Fibroblast of lung (primary cell): Measurements from ENCODE around the gene HCN3. TPM values are rescaled to one million over a fixed set of nuclear protein-coding genes. Genes with fewer than 3 reads are reported as not detected.

ENCODE experiments used
- DNase-seq, 2 donors: peaks; one replicate each; pipeline versions ENCODE4 v3.0.0 to v3.0.0-alpha.2; 2010; ENCODE audit warnings: low read depth in 2 of 2
- H2AFZ ChIP-seq: 2 replicates; pipeline ENCODE4 v1.5.1; 2012; ENCODE audit warnings: low read length, control low read depth, inconsistent platforms
- H3K27ac ChIP-seq: 2 replicates; pipeline ENCODE4 v1.5.1; 2011; ENCODE audit warnings: low read length, control low read depth; ENCODE audit not compliant: insufficient read depth
- H3K27me3 ChIP-seq: 2 replicates; pipeline ENCODE4 v1.5.1; 2011; ENCODE audit warnings: mild to moderate bottlenecking, low read length; ENCODE audit not compliant: control insufficient read depth, insufficient read depth
- H3K36me3 ChIP-seq: 2 replicates; pipeline ENCODE4 v1.5.1; 2011; ENCODE audit warnings: low read length; ENCODE audit not compliant: control insufficient read depth, insufficient read depth
- H3K4me1 ChIP-seq: 2 replicates; pipeline ENCODE4 v1.5.1; 2011; ENCODE audit warnings: low read length; ENCODE audit not compliant: control insufficient read depth, insufficient read depth; ENCODE audit errors: extremely low read depth
- H3K4me2 ChIP-seq: 2 replicates; pipeline ENCODE4 v1.5.1; 2011; ENCODE audit warnings: low read length, control low read depth; ENCODE audit not compliant: insufficient read depth; ENCODE audit errors: extremely low read depth
- H3K4me3 ChIP-seq, 4 experiments: fragments of 200-600 bp in 1 of 4; sonication (generic) in 1 of 4; replicated peaks in 1 of 4; 2 replicates each; pipeline ENCODE4 v1.5.1; 2011 to 2016; ENCODE audit warnings: low read length in 4 of 4, low read depth in 3 of 4, mild to moderate bottlenecking in 3 of 4, control low read depth in 2 of 4, inconsistent platforms in 1 of 4, mixed read lengths in 1 of 4; ENCODE audit not compliant: insufficient read depth in 1 of 4; ENCODE audit errors: control extremely low read depth in 1 of 4
- H3K79me2 ChIP-seq: 2 replicates; pipeline ENCODE4 v1.5.1; 2012; ENCODE audit warnings: mild to moderate bottlenecking, low read length, inconsistent platforms; ENCODE audit not compliant: control insufficient read depth, insufficient read depth
- H3K9ac ChIP-seq: 2 replicates; pipeline ENCODE4 v1.5.1; 2011; ENCODE audit warnings: mild to moderate bottlenecking, low read length, control low read depth; ENCODE audit not compliant: insufficient read depth
- H3K9me3 ChIP-seq: 2 replicates; pipeline ENCODE4 v1.5.1; 2012; ENCODE audit warnings: low read depth, low read length; ENCODE audit not compliant: control insufficient read depth, insufficient read depth
- H4K20me1 ChIP-seq: 2 replicates; pipeline ENCODE4 v1.5.1; 2011; ENCODE audit warnings: low read length; ENCODE audit not compliant: control insufficient read depth, insufficient read depth; ENCODE audit errors: extremely low read depth
- EZH2 ChIP-seq: IDR thresholded peaks from 2 replicates; pipeline ENCODE4 v1.5.1; 2012; ENCODE audit warnings: low read length, control low read depth, mild to moderate bottlenecking; ENCODE audit errors: missing control alignments
- polyA plus RNA-seq, 2 donors: library from polyadenylated mRNA; depleted of rRNA in 1 of 2; stranded (reverse) in 1 of 2; unstranded in 1 of 2; fragments of >200 nt; gene quantifications; 2 replicates each; pipeline ENCODE4 v1.2.1, GENCODE V29; 2011 to 2012; ENCODE audit warnings: missing spikeins in 1 of 2
- total RNA-seq: library from RNA; depleted of rRNA; stranded (reverse); fragments of >200 nt; gene quantifications from 2 replicates; pipeline ENCODE4 v1.2.1, GENCODE V29; 2014
- TF ChIP-seq, protein P1 (sequence below), 2 donors: IDR thresholded peaks in 1 of 2; conservative IDR thresholded peaks in 1 of 2; 1 replicate in 1 of 2; 2 replicates in 1 of 2; pipeline ENCODE4 v1.5.1; 2011 to 2012; ENCODE audit warnings: low read length in 2 of 2, control low read depth in 1 of 2, inconsistent platforms in 1 of 2, low read depth in 1 of 2, mild to moderate bottlenecking in 1 of 2

Gene HCN3
- total and polyA plus RNA-seq, 2 donors (not counting 1 experiment from before 2014, with no cell fraction given), result 0.86 to 0.99 TPM

DNA sequence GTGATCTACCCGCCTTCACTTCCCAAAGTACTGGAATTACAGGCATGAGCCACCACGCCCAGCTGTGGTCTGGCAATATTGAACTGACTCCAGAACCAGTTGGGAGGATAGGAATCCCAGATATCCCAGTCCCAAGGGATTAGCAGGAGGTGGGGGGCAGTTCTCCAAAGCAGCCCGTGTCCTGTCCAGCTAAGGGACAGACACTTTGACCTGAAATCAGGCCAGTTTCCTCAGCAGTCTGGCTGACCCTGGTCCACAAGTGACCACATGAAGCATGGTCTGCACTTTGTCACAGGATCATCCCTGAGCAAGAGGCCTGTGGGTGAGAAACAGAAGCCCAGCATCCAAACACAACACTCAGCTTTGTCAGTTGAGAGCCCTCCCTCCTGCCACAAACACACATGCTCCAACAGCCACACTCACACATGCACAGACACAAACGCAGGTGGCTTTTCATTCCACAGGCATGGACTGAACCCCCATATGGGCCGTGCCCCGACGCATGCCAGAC is 28.7 kb downstream of the HCN3 start:
- no peak overlapping the region for H3K4me2 ChIP-seq
- H3K36me3 ChIP-seq, result no peaks in the 10 kb centered on the region
- no peaks in the 10 kb centered on the region for H3K27me3 ChIP-seq
- no peaks in the 10 kb centered on the region for H3K9me3 ChIP-seq
- TF ChIP-seq EZH2, result no peak
- TF ChIP-seq, protein P1, sequence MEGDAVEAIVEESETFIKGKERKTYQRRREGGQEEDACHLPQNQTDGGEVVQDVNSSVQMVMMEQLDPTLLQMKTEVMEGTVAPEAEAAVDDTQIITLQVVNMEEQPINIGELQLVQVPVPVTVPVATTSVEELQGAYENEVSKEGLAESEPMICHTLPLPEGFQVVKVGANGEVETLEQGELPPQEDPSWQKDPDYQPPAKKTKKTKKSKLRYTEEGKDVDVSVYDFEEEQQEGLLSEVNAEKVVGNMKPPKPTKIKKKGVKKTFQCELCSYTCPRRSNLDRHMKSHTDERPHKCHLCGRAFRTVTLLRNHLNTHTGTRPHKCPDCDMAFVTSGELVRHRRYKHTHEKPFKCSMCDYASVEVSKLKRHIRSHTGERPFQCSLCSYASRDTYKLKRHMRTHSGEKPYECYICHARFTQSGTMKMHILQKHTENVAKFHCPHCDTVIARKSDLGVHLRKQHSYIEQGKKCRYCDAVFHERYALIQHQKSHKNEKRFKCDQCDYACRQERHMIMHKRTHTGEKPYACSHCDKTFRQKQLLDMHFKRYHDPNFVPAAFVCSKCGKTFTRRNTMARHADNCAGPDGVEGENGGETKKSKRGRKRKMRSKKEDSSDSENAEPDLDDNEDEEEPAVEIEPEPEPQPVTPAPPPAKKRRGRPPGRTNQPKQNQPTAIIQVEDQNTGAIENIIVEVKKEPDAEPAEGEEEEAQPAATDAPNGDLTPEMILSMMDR (conservative IDR thresholded peaks at IDR 0.05 in 1 of 2, IDR thresholded peaks at IDR 0.05 in 1 of 2; ENCODE audit: low read depth in 1 of 2, low read length in 2 of 2), result no peak
- no peak overlapping the region for H3K4me3 ChIP-seq
- DNase-seq, result peak in 1 of 2 donors; percentile 65
- H3K27ac ChIP-seq, result no peak overlapping the region
- H3K79me2 ChIP-seq, result peaks cover 23% of the 10 kb centered on the region
- H4K20me1 ChIP-seq, result no peaks in the 10 kb centered on the region
- no peak overlapping the region for H3K9ac ChIP-seq
- H3K4me1 ChIP-seq, result peaks cover 6% of the 10 kb centered on the region
- no peak overlapping the region for H2AFZ ChIP-seq

DNA sequence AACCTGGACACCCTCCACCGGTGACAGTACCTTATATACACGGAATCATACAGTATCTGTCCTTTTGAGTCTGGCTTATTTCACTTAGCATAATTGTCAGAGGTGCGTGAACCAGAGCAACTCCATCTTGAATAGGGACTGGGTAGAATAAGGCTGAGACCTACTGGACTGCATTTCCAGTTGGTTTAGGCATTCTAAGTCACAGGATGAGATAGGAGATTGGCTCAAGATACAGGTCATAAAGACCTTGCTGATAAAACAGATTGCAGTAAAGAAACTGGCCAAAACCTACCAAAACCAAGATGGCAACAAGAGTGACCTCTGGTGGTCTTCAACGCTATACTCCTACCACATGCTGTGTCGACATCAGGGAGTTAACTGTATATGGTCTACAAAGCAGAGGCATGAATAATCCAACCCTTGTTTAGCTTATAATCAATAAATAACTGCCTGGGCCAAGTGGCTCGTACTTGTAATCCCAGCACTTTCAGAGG is 30.0 kb downstream of the HCN3 start:
- H3K9me3 ChIP-seq, result no peaks in the 10 kb centered on the region
- no peak overlapping the region for H3K4me3 ChIP-seq
- H3K27ac ChIP-seq, result no peak overlapping the region
- no peak overlapping the region for H2AFZ ChIP-seq
- no peaks in the 10 kb centered on the region for H4K20me1 ChIP-seq
- peaks cover 3% of the 10 kb centered on the region for H3K36me3 ChIP-seq
- H3K79me2 ChIP-seq, result peaks cover 32% of the 10 kb centered on the region
- H3K4me1 ChIP-seq, result peaks cover 6% of the 10 kb centered on the region
- peak; percentile 38 to 69 for DNase-seq
- no peak for TF ChIP-seq EZH2
- TF ChIP-seq, protein P1 (conservative IDR thresholded peaks at IDR 0.05 in 1 of 2, IDR thresholded peaks at IDR 0.05 in 1 of 2; ENCODE audit: low read depth in 1 of 2, low read length in 2 of 2), result peak; percentile 31 to 48
- H3K27me3 ChIP-seq, result no peaks in the 10 kb centered on the region
- H3K4me2 ChIP-seq, result no peak overlapping the region
- H3K9ac ChIP-seq, result no peak overlapping the region

DNA sequence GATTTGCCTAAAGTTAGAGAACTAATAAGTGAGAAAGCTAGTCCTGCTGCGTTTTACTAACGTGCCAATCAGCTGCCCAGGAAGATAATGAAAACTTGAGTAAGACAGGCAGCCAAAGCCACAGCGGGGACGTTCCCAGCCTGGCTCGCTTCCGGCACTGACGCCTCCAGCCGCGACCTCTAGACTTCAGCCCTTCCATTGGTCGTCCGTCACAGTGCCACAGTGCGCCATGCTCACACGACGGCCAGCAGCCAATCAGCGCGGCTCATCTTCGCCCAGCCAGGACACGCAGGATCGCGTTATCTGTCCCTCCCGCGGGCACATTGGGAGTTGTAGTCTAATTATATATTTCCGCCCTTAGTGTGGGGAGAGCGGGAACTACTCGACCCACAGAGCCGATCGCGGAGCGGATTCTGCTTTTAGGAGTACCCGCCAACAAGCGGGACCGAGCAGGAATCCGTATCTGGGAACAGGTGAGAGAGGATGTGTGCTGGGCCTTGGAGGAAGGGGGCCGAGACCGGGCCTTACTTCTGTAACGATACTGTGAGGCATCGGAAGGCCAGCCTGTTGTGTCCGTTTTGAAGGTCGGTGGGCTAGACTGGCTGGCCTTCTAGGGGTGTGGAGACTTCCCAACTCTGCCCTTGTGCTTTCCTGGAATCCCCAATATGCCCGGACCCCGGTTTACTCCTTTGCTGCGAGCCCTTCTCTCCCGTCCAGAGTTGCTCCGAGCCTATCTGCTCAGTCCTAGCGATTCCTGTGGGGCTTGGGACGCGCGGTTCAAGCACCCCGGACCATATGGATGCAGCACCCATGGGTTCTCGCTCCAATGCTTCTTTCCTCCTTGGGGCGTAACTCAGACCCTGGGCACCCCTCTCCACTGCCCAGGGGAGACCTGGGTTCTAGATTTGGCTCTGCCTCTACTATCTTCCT is 31.5 kb downstream of the HCN3 start, which contains the start of gene FDPS:
Gene FDPS, plus strand, starts transcription at position 374 of the 930 bp plus-strand sequence. CDS start 924 bp downstream, outside the sequence.
- H3K4me1 ChIP-seq, result peaks cover 6% of the 10 kb centered on the region
- H4K20me1 ChIP-seq, result no peaks in the 10 kb centered on the region
- peak within 1 kb of the TSS; percentile 90 for H3K4me2 ChIP-seq
- H3K9me3 ChIP-seq, result no peaks in the 10 kb centered on the region
- peak within 1 kb of the TSS; percentile 61 to 98 (median 74) for H3K4me3 ChIP-seq
- TF ChIP-seq EZH2, result no peak
- TF ChIP-seq, protein P1 (conservative IDR thresholded peaks at IDR 0.05 in 1 of 2, IDR thresholded peaks at IDR 0.05 in 1 of 2; ENCODE audit: low read depth in 1 of 2, low read length in 2 of 2), result no peak
- H2AFZ ChIP-seq, result peak within 1 kb of the TSS; percentile 79
- peaks cover 7% of the 10 kb centered on the region for H3K36me3 ChIP-seq
- peaks cover 37% of the 10 kb centered on the region for H3K79me2 ChIP-seq
- no peaks in the 10 kb centered on the region for H3K27me3 ChIP-seq
- peak within 1 kb of the TSS; percentile 69 for H3K9ac ChIP-seq
- peak; percentile 99 for DNase-seq
- H3K27ac ChIP-seq, result peak within 1 kb of the TSS; percentile 89
